Measurements from ENCODE around the gene NAT16.

GRCh38 chr7:101127460-101128039 is 52.5 kb downstream of the NAT16 start:
- TF ChIP-seq CTCF (IDR thresholded peaks at IDR 0.05; ENCODE audit: borderline replicate concordance, extremely low read depth, low read length, poor library complexity, severe bottlenecking), result no peak
- TF ChIP-seq EZH2 (IDR thresholded peaks at IDR 0.05; ENCODE audit: borderline replicate concordance, low read depth, low read length, severe bottlenecking), result no peak

Measured in DND-41 (cell line).